B cell (primary cell): ENCODE data around the gene C22orf31. TPM values are rescaled to one million over a fixed set of nuclear protein-coding genes. Genes with fewer than 3 reads are reported as not detected.

Experiments used
- ATAC-seq: fragments of 200-7000 bp; cut with Tn5 transposase; one replicate; pipeline ENCODE4 v1.10.0; 2021; ENCODE audit warnings: low read depth, mild to moderate bottlenecking, moderate number of reproducible peaks, moderate library complexity
- CTCF ChIA-PET: fragments of 350-600 bp; sonication (Branson Sonifier 250); formaldehyde crosslinking; loops from one replicate; lab custom pipeline; 2021; ENCODE audit warnings: antibody characterized with exemption, inconsistent platforms; lab: Charles Lee
- POLR2A ChIA-PET: fragments of 350-600 bp; sonication (Branson Sonifier 250); formaldehyde crosslinking; loops from one replicate; lab custom pipeline; 2021; ENCODE audit warnings: antibody characterized with exemption; lab: Charles Lee
- DNase-seq: peaks from one replicate; pipeline ENCODE4 v3.0.0; 2013
- H2AFZ ChIP-seq: 2 replicates; pipeline ENCODE4 v1.6.1; 2012; ENCODE audit warnings: mild to moderate bottlenecking, low read depth, low read length; ENCODE audit not compliant: insufficient read depth, poor library complexity, severe bottlenecking
- H3K27ac ChIP-seq, 2 donors: 1 replicate in 1 of 2; 2 replicates in 1 of 2; pipeline ENCODE4 v1.5.1; 2012 to 2013; ENCODE audit warnings: low read length in 2 of 2, mild to moderate bottlenecking in 2 of 2, moderate library complexity in 1 of 2
- H3K27me3 ChIP-seq, 4 experiments: fragments of 200-600 bp in 1 of 4; sonication (generic) in 1 of 4; replicated peaks in 1 of 4; 1 replicate in 2 of 4; 2 replicates in 2 of 4; pipeline versions ENCODE4 v1.6.1 to v1.7.0; 2013 to 2016; ENCODE audit warnings: low read length in 3 of 4, mild to moderate bottlenecking in 2 of 4, mixed read lengths in 1 of 4, moderate library complexity in 1 of 4; ENCODE audit not compliant: insufficient read depth in 4 of 4, control insufficient read depth in 3 of 4; ENCODE audit errors: control extremely low read depth in 1 of 4
- H3K36me3 ChIP-seq, 2 experiments: replicated peaks in 1 of 2; 1 replicate in 1 of 2; 2 replicates in 1 of 2; pipeline versions ENCODE4 v1.6.1 to v1.7.1; 2013; ENCODE audit warnings: low read length in 1 of 2; ENCODE audit not compliant: insufficient read depth in 2 of 2, control insufficient read depth in 1 of 2; ENCODE audit errors: control extremely low read depth in 1 of 2, extremely low read depth in 1 of 2
- H3K4me1 ChIP-seq, 2 donors: fragments of 200-600 bp in 1 of 2; sonication (generic) in 1 of 2; 1 replicate in 1 of 2; 2 replicates in 1 of 2; pipeline versions ENCODE4 v1.5.1 to v1.6.1; 2013 to 2017; ENCODE audit warnings: low read length in 2 of 2; ENCODE audit not compliant: control insufficient read depth in 2 of 2, insufficient read depth in 2 of 2
- H3K4me2 ChIP-seq: replicated peaks from 2 replicates; pipeline ENCODE3; 2012; ENCODE audit warnings: mild to moderate bottlenecking, low read depth, low read length; ENCODE audit not compliant: poor library complexity, severe bottlenecking
- H3K4me3 ChIP-seq, 5 experiments: fragments of 200-600 bp in 1 of 5; sonication (generic) in 1 of 5; 1 replicate in 3 of 5; 2 replicates in 2 of 5; pipeline versions ENCODE4 v1.5.1 to v1.7.0; 2011 to 2016; ENCODE audit warnings: low read length in 4 of 5, mild to moderate bottlenecking in 4 of 5, low read depth in 2 of 5, control low read depth in 1 of 5, moderate library complexity in 1 of 5; ENCODE audit not compliant: insufficient read depth in 1 of 5; ENCODE audit errors: control extremely low read depth in 1 of 5, extremely low read depth in 1 of 5
- H3K79me2 ChIP-seq: fragments of 200-600 bp; sonication (generic); one replicate; pipeline ENCODE4 v1.6.0; 2016; ENCODE audit warnings: low read length; ENCODE audit not compliant: control insufficient read depth, insufficient read depth
- H3K9ac ChIP-seq: fragments of 200-600 bp; sonication (generic); 2 replicates; pipeline ENCODE4 v1.6.1; 2017; ENCODE audit warnings: mild to moderate bottlenecking, low read length, moderate library complexity
- H3K9me3 ChIP-seq, 3 donors: one replicate each; pipeline versions ENCODE4 v1.6.1 to v1.7.1; 2013; ENCODE audit warnings: low read length in 2 of 3; ENCODE audit not compliant: control insufficient read depth in 2 of 3, insufficient read depth in 1 of 3; ENCODE audit errors: control extremely low read depth in 1 of 3
- H4K20me1 ChIP-seq: 2 replicates; pipeline ENCODE4 v1.6.0; 2012; ENCODE audit warnings: mild to moderate bottlenecking, low read length; ENCODE audit not compliant: insufficient read depth, control insufficient read depth, poor library complexity, severe bottlenecking
- H3K27ac Mint-ChIP-seq: one replicate; pipeline ENCODE4 v1.8.0; 2021; ENCODE audit warnings: mixed read lengths
- H3K27me3 Mint-ChIP-seq: one replicate; pipeline ENCODE4 v1.8.0; 2021; ENCODE audit warnings: mixed read lengths
- H3K4me1 Mint-ChIP-seq: one replicate; pipeline ENCODE4 v1.8.0; 2021; ENCODE audit warnings: mixed read lengths
- H3K4me3 Mint-ChIP-seq: one replicate; pipeline ENCODE4 v1.8.0; 2021; ENCODE audit warnings: mixed read lengths
- H3K9me3 Mint-ChIP-seq: one replicate; pipeline ENCODE4 v1.8.0; 2022; ENCODE audit warnings: mixed read lengths; ENCODE audit not compliant: insufficient read depth
- EZH2 ChIP-seq: IDR thresholded peaks from 2 replicates; pipeline ENCODE4 v1.6.1; 2012; ENCODE audit warnings: borderline replicate concordance, low read depth, mild to moderate bottlenecking, moderate library complexity, low read length; ENCODE audit not compliant: insufficient read depth, poor library complexity, severe bottlenecking
- WGBS: methylation state at CpG from one replicate; pipeline ENCODE4 v1.1.5; 2013; ENCODE audit warnings: missing lambda C conversion rate; ENCODE audit not compliant: insufficient coverage; 5-methylcytosine and 5-hydroxymethylcytosine counted together
- intact Hi-C: fragments of 100-400 bp; cut with micrococcal nuclease; formaldehyde crosslinking; loops from one replicate; pipeline ENCODE4 v1.10.0; 2022
- polyA plus RNA-seq: library from polyadenylated mRNA; depleted of rRNA; stranded (reverse); fragments of >200 nt; gene quantifications from 2 replicates; pipeline ENCODE4 v1.2.3, GENCODE V29; 2012
- total RNA-seq, 2 donors: library from RNA; stranded (reverse); fragments of 120-200 nt in 1 of 2; gene quantifications; 1 replicate in 1 of 2; 2 replicates in 1 of 2; pipeline versions ENCODE4 v1.2.3 to v1.2.4, GENCODE V29; 2013 to 2022
- TF ChIP-seq, protein P1 (sequence below): fragments of 200-600 bp; IDR thresholded peaks from one replicate; pipeline ENCODE4 v1.8.0; 2022; ENCODE audit warnings: antibody characterized with exemption, mild to moderate bottlenecking

Gene C22orf31
- total and polyA plus RNA-seq, 2 donors (not counting 1 experiment from before 2014, with no cell fraction given) = not detected

DNA sequence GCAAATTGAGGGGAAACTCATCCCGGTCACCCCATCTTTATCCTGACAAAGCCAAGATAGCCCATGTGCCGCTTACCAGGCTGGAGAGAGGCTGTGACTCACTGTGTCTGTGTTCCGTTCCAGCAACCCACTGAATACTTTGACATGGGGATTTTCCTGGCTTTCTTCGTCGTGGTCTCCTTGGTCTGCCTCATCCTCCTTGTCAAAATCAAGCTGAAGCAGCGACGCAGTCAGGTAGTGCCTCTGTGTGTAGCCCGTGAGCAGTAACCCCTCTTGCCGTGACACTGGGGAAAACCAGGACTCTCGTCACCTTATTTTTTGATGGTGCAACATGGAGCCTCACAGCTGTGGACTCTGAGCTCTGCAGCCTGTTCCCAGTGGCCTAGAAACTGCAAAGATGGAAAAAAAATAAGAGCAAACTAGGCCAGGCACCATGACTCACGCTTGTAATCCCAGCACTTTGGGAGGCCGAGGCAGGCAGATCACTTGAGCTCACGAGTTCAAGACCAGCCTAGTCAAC lies 16.9 kb downstream of the C22orf31 start:
- Histone ChIP-seq H3K4me2 (no peak overlapping the region), H4K20me1 (no peaks in the 10 kb centered on the region), H3K27me3 (peaks cover 0 to 8% (median 3%) of the 10 kb centered on the region in 4 experiments), H3K4me1 (peaks cover 0 to 2% of the 10 kb centered on the region in 2 donors), H3K79me2 (no peaks in the 10 kb centered on the region), H3K4me3 (no peak overlapping the region), H3K27ac (no peak overlapping the region), H2AFZ (no peak overlapping the region), H3K9me3 (no peaks in the 10 kb centered on the region), H3K36me3 (no peaks in the 10 kb centered on the region), H3K9ac (no peak overlapping the region)
- TF ChIP-seq EZH2 = no peak
- TF ChIP-seq, protein P1, sequence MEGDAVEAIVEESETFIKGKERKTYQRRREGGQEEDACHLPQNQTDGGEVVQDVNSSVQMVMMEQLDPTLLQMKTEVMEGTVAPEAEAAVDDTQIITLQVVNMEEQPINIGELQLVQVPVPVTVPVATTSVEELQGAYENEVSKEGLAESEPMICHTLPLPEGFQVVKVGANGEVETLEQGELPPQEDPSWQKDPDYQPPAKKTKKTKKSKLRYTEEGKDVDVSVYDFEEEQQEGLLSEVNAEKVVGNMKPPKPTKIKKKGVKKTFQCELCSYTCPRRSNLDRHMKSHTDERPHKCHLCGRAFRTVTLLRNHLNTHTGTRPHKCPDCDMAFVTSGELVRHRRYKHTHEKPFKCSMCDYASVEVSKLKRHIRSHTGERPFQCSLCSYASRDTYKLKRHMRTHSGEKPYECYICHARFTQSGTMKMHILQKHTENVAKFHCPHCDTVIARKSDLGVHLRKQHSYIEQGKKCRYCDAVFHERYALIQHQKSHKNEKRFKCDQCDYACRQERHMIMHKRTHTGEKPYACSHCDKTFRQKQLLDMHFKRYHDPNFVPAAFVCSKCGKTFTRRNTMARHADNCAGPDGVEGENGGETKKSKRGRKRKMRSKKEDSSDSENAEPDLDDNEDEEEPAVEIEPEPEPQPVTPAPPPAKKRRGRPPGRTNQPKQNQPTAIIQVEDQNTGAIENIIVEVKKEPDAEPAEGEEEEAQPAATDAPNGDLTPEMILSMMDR = no peak
- peaks cover 6% of the 10 kb centered on the region for H3K27me3 Mint-ChIP-seq
- WGBS = 94% methylated on average over 13 of the region's 13 CpGs
- no peaks in the 10 kb centered on the region for H3K9me3 Mint-ChIP-seq
- POLR2A ChIA-PET = no interaction called here
- H3K4me1 Mint-ChIP-seq = no peaks in the 10 kb centered on the region
- no peak overlapping the region for H3K27ac Mint-ChIP-seq
- CTCF ChIA-PET = interaction anchor here (3.5 to 6.4 kb wide), 2 partner anchors 189 to 444 kb away, joined by 13 to 77 read pairs; no protein-coding TSS in a partner anchor
- H3K4me3 Mint-ChIP-seq = no peak overlapping the region
- no peak for DNase-seq
- intact Hi-C loops = no loop called here
- ATAC-seq = no peak

DNA sequence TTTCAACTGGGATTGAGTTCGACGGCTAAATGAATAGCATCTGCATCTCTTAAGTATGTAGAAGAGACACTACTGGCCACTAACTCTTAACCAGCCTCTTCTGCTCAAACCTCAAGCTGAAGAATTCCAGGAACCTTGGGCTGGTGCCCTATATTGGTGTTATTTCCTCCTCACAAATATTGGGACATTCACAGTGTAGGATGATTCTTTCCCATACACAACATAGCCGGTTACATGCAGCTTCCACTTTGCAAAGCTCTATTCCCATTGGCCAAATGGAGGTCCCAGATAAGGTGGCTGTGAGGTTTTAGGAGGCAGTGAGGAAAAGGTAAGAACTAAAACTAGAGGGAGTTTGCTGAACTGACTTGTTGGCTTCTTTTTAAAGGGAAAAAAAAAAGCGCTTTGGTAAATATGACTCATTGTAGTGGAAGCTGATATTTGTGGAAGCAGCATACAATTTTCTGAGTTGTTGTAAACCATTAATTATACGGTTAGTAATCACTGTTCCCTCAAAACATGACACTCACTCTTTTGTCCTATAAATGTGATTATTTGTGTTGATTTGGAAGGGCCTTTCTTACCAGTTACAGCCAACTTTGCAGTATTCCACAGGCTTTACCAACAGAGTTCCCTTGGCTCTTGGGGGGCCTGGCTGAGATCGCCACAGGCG lies 17.6 kb downstream of the C22orf31 start:
- ATAC-seq (no peak), DNase-seq (no peak)
- Mint-ChIP-seq H3K4me3 (no peak overlapping the region), H3K9me3 (no peaks in the 10 kb centered on the region), H3K27ac (no peak overlapping the region), H3K4me1 (no peaks in the 10 kb centered on the region), H3K27me3 (peaks cover 6% of the 10 kb centered on the region)
- no peak overlapping the region for H3K9ac ChIP-seq
- no peak overlapping the region for H2AFZ ChIP-seq
- 100% methylated on average over 2 of the region's 7 CpGs for WGBS
- H3K79me2 ChIP-seq = no peaks in the 10 kb centered on the region
- H3K9me3 ChIP-seq = no peaks in the 10 kb centered on the region
- no peaks in the 10 kb centered on the region for H4K20me1 ChIP-seq
- no peaks in the 10 kb centered on the region for H3K36me3 ChIP-seq
- H3K4me2 ChIP-seq = no peak overlapping the region
- no peak overlapping the region for H3K4me3 ChIP-seq
- POLR2A ChIA-PET = no interaction called here
- CTCF ChIA-PET = interaction anchor here (0.7 to 6.4 kb wide), 6 partner anchors 176 to 444 kb away, joined by 3 to 77 read pairs (median 6); no protein-coding TSS in a partner anchor
- no peak for TF ChIP-seq EZH2
- TF ChIP-seq, protein P1 = no peak
- H3K27me3 ChIP-seq = peaks cover 0 to 8% (median 3%) of the 10 kb centered on the region in 4 experiments
- H3K27ac ChIP-seq = no peak overlapping the region
- peaks cover 0 to 2% of the 10 kb centered on the region in 2 donors for H3K4me1 ChIP-seq
- intact Hi-C loops = no loop called here
